AG04449 (cell line): Measurements from ENCODE around the gene BICDL1.
"Not testable (repeated sequence)": the region's sequence is repeated elsewhere in the genome, so short reads cannot be mapped to it uniquely, and the experiment has no call there.

Experiments used
- CTCF ChIA-PET: fragments of 350-600 bp; formaldehyde crosslinking; extraction: SDS; loops from one replicate; lab custom pipeline; 2021; ENCODE audit warnings: antibody characterized with exemption; lab: Yijun Ruan, JAX
- POLR2A ChIA-PET: fragments of 400-600, 350-600 bp; formaldehyde crosslinking; extraction: SDS; loops from one replicate; lab custom pipeline; 2020; ENCODE audit warnings: antibody characterized with exemption, inconsistent platforms; lab: Yijun Ruan, JAX
- DNase-seq: peaks from one replicate; pipeline ENCODE4 v3.0.0-alpha.2; 2010; ENCODE audit warnings: low read depth, low spot score
- H3K4me3 ChIP-seq: 2 replicates; pipeline ENCODE4 v1.5.1; 2011; ENCODE audit warnings: low read depth, mild to moderate bottlenecking, control low read depth, low read length
- TF ChIP-seq, protein P1 (sequence below): IDR thresholded peaks from one replicate; pipeline ENCODE4 v1.5.1; 2011; ENCODE audit warnings: mild to moderate bottlenecking, moderate library complexity, low read length, control low read depth, inconsistent platforms; ENCODE audit not compliant: insufficient read depth; ENCODE audit errors: missing control alignments

The BICDL1 gene

DNA sequence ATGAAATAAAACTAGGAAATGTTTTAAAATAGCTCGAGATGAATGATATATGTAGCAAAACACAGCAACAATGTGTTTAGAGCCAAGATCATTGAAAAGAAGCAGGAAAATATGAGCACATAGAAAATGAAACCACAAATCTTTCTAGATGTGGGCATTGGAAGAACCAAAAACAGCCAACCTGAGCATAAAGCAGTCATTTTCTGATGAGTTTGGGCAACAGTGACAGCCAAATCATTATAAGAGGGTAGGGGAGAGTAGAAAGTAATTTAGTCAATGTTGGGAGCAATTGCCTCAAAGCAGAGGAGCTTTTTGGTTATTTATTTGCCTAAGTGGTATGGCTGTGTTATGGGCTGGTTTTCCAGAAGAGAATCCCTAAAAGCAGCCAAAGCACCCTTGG is 8.8 kb upstream of the BICDL1 start:
- ChIA-PET CTCF (no interaction called here), POLR2A (no interaction called here)
- TF ChIP-seq, protein P1, sequence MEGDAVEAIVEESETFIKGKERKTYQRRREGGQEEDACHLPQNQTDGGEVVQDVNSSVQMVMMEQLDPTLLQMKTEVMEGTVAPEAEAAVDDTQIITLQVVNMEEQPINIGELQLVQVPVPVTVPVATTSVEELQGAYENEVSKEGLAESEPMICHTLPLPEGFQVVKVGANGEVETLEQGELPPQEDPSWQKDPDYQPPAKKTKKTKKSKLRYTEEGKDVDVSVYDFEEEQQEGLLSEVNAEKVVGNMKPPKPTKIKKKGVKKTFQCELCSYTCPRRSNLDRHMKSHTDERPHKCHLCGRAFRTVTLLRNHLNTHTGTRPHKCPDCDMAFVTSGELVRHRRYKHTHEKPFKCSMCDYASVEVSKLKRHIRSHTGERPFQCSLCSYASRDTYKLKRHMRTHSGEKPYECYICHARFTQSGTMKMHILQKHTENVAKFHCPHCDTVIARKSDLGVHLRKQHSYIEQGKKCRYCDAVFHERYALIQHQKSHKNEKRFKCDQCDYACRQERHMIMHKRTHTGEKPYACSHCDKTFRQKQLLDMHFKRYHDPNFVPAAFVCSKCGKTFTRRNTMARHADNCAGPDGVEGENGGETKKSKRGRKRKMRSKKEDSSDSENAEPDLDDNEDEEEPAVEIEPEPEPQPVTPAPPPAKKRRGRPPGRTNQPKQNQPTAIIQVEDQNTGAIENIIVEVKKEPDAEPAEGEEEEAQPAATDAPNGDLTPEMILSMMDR, result no peak
- no peak for DNase-seq
- H3K4me3 ChIP-seq, result no peak overlapping the region

DNA sequence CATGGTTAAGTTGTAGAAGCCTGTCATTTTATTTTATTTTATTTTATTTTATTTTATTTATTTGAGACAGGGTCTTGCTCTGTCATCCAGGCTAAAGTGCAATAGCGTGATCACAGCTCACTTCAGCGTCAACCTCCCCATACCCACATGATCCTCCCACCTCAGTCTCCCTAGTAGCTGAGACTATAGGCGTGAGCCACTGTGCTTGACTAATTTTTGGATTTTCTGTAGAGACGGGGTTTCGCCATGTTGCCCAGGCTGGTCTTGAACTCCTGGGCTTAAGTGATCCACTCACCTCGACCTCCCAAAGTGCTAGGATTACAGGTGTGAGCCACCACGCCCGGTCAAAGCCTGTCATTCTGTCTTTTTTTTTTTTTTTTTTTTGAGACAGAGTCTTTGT is 8.3 kb upstream of the BICDL1 start:
- POLR2A ChIA-PET, DNase-seq, H3K4me3 ChIP-seq, CTCF ChIA-PET: not testable (repeated sequence)

DNA sequence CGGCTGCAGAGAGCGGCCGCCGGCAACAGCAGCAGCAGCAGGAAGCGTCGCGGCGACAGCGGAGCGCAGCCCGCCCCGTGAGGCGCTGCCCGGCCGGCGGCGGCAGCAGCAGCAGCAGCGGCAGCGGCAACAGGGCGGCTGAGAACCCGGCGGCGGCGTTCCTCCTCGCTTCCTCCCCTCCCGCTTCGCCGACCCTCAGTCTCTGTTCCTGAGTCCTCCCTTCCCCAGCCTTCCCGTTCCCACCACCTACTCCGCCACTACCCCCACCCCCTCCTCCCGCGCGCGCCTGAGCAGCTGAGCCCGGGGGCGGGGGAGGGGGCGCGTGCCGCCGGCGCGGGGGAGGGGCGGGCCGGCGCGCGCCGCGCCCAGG is 310 bp downstream of the BICDL1 start:
- ChIA-PET CTCF (no interaction called here), POLR2A (no interaction called here)

GRCh38 chr12:119989731-119990381 is 820 bp downstream of the BICDL1 start:
- TF ChIP-seq, protein P1, result no peak
- no peak for DNase-seq
- ChIA-PET CTCF (interaction anchor here (0.6 kb wide), 1 partner anchor 29 kb away, joined by 3 read pairs; no protein-coding TSS in a partner anchor), POLR2A (no interaction called here)
- peak overlapping the region; percentile 55 for H3K4me3 ChIP-seq

More for the DNA sequence above, 310 bp downstream of the BICDL1 start:
- DNase-seq, result no peak
- H3K4me3 ChIP-seq, result peak overlapping the region; percentile 55
- TF ChIP-seq, protein P1, result no peak

- POLR2A ChIA-PET, result no interaction called here
- TF ChIP-seq, protein P1, result no peak
- no peak overlapping the region for H3K4me3 ChIP-seq
- DNase-seq, result no peak
- CTCF ChIA-PET, result interaction anchor here (0.6 kb wide), 1 partner anchor 29 kb away, joined by 3 read pairs; no protein-coding TSS in a partner anchor
Measured at GRCh38 chr12:119990382-119990874, 1.4 kb downstream of the BICDL1 start.

GRCh38 chr12:119992129-119992705 is 3.2 kb downstream of the BICDL1 start:
- DNase-seq, result no peak
- ChIA-PET CTCF (no interaction called here), POLR2A (no interaction called here)
- H3K4me3 ChIP-seq, result no peak overlapping the region
- TF ChIP-seq, protein P1, result no peak
